Type B pancreatic cell (in vitro differentiated cells): Measurements from ENCODE around the gene EDIL3. TPM values are rescaled to one million over a fixed set of nuclear protein-coding genes. Genes with fewer than 3 reads are reported as not detected.

Experiments used
- DNase-seq: peaks from one replicate; pipeline ENCODE4 v3.0.0; 2021; ENCODE audit warnings: mixed read lengths; ENCODE audit not compliant: unreplicated experiment; ENCODE audit errors: extremely low spot score
- H3K27ac Mint-ChIP-seq: 2 replicates; pipeline ENCODE4 v1.8.0; 2021; ENCODE audit warnings: mild to moderate bottlenecking, mixed read lengths
- H3K27me3 Mint-ChIP-seq: 2 replicates; pipeline ENCODE4 v1.8.0; 2021; ENCODE audit warnings: mixed read lengths
- H3K36me3 Mint-ChIP-seq: 2 replicates; pipeline ENCODE4 v1.8.0; 2021; ENCODE audit warnings: mixed read lengths
- H3K4me1 Mint-ChIP-seq: one replicate; pipeline ENCODE4 v1.8.0; 2021; ENCODE audit warnings: mixed read lengths; ENCODE audit not compliant: unreplicated experiment
- H3K4me3 Mint-ChIP-seq: 2 replicates; pipeline ENCODE4 v1.8.0; 2021; ENCODE audit warnings: mild to moderate bottlenecking, mixed read lengths
- H3K9me3 Mint-ChIP-seq: 2 replicates; pipeline ENCODE4 v1.8.0; 2021; ENCODE audit warnings: mixed read lengths
- total RNA-seq: library from RNA; stranded (reverse); gene quantifications from 2 replicates; pipeline ENCODE4 v1.2.1, GENCODE V29; 2021; ENCODE audit warnings: low replicate concordance
- TF ChIP-seq, protein P1 (sequence below): fragments of 200-600 bp; sonication (generic); conservative IDR thresholded peaks from 2 replicates; pipeline ENCODE4 v1.5.0; 2021; ENCODE audit warnings: antibody characterized with exemption, mild to moderate bottlenecking

Gene EDIL3
- total RNA-seq, 1 donor from 2014 or later = 19.1 TPM

- H3K27ac Mint-ChIP-seq = no peak overlapping the region
- no peak for DNase-seq
- H3K27me3 Mint-ChIP-seq = no peaks in the 10 kb centered on the region
- no peaks in the 10 kb centered on the region for H3K4me1 Mint-ChIP-seq
- TF ChIP-seq, protein P1, sequence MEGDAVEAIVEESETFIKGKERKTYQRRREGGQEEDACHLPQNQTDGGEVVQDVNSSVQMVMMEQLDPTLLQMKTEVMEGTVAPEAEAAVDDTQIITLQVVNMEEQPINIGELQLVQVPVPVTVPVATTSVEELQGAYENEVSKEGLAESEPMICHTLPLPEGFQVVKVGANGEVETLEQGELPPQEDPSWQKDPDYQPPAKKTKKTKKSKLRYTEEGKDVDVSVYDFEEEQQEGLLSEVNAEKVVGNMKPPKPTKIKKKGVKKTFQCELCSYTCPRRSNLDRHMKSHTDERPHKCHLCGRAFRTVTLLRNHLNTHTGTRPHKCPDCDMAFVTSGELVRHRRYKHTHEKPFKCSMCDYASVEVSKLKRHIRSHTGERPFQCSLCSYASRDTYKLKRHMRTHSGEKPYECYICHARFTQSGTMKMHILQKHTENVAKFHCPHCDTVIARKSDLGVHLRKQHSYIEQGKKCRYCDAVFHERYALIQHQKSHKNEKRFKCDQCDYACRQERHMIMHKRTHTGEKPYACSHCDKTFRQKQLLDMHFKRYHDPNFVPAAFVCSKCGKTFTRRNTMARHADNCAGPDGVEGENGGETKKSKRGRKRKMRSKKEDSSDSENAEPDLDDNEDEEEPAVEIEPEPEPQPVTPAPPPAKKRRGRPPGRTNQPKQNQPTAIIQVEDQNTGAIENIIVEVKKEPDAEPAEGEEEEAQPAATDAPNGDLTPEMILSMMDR = no peak
- H3K36me3 Mint-ChIP-seq = no peaks in the 10 kb centered on the region
- H3K9me3 Mint-ChIP-seq = no peaks in the 10 kb centered on the region
- no peak overlapping the region for H3K4me3 Mint-ChIP-seq
Measured at GRCh38 chr5:84239494-84239893, 145.2 kb downstream of the EDIL3 start.

DNA sequence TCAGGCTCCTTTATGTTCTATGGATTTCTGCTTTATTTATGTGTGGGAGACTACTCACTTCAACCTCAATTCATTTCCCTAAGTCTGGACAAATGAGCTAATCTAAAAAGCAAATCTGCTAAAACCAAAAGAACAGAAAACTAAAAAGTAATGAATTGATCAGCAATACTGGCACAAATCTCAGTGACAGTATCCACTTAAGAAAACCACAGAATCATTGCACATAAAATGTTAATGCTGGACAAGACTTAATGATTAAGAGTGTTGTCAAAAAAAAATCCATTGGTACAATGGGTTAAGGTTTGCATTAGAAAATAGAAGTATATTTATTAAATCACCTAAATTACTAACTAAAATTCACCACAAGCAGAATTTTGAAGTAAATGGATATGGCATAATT lies 147.6 kb downstream of the EDIL3 start:
- Mint-ChIP-seq H3K9me3 (no peaks in the 10 kb centered on the region), H3K27ac (no peak overlapping the region), H3K36me3 (no peaks in the 10 kb centered on the region), H3K27me3 (no peaks in the 10 kb centered on the region), H3K4me3 (no peak overlapping the region), H3K4me1 (no peaks in the 10 kb centered on the region)
- no peak for DNase-seq
- TF ChIP-seq, protein P1 = no peak

DNA sequence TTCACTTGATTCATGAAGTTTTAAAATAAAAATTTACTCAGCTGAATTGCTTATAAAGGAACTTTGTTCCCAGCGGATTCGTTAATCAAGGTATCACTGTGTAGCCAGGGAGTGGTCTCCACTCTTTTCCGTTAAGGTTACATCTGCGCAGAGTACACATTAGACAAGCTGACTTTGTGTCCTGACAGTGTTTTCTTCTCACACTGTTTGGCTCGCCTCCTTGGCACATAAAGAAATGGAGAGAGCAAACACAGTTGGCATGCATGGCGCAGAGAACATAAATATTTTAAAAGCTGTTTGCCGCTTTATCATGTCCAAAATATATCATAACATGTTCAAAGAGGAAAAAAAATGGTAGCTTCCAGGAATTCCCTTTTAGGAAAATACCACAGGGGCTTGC lies 153.2 kb downstream of the EDIL3 start:
- H3K27ac Mint-ChIP-seq = no peak overlapping the region
- H3K4me1 Mint-ChIP-seq = no peaks in the 10 kb centered on the region
- H3K36me3 Mint-ChIP-seq = no peaks in the 10 kb centered on the region
- H3K27me3 Mint-ChIP-seq = no peaks in the 10 kb centered on the region
- H3K9me3 Mint-ChIP-seq = no peaks in the 10 kb centered on the region
- no peak overlapping the region for H3K4me3 Mint-ChIP-seq
- no peak for DNase-seq
- TF ChIP-seq, protein P1 = no peak

GRCh38 chr5:84229045-84229444 lies 155.6 kb downstream of the EDIL3 start:
- Mint-ChIP-seq H3K27me3 (no peaks in the 10 kb centered on the region), H3K9me3 (no peaks in the 10 kb centered on the region), H3K36me3 (no peaks in the 10 kb centered on the region), H3K4me1 (no peaks in the 10 kb centered on the region), H3K27ac (no peak overlapping the region), H3K4me3 (no peak overlapping the region)
- TF ChIP-seq, protein P1 = no peak
- no peak for DNase-seq

GRCh38 chr5:84228266-84228665 lies 156.4 kb downstream of the EDIL3 start:
- Mint-ChIP-seq H3K27ac (no peak overlapping the region), H3K4me1 (no peaks in the 10 kb centered on the region), H3K36me3 (no peaks in the 10 kb centered on the region), H3K4me3 (no peak overlapping the region), H3K9me3 (no peaks in the 10 kb centered on the region), H3K27me3 (no peaks in the 10 kb centered on the region)
- DNase-seq = no peak
- TF ChIP-seq, protein P1 = no peak

GRCh38 chr5:84227236-84227635 lies 157.4 kb downstream of the EDIL3 start:
- Mint-ChIP-seq H3K27me3 (no peaks in the 10 kb centered on the region), H3K4me3 (no peak overlapping the region), H3K27ac (no peak overlapping the region), H3K4me1 (no peaks in the 10 kb centered on the region), H3K9me3 (no peaks in the 10 kb centered on the region), H3K36me3 (no peaks in the 10 kb centered on the region)
- no peak for DNase-seq
- TF ChIP-seq, protein P1 = no peak
